Mesodermal cell (in vitro differentiated cells): ENCODE results near the gene NBEAL1.
"Not testable (repeated sequence)": the region's sequence is repeated elsewhere in the genome, so short reads cannot be mapped to it uniquely, and the experiment has no call there.

Experiments used
- H3K27ac ChIP-seq: 2 replicates; pipeline ENCODE4 v1.7.0; 2013; ENCODE audit warnings: mild to moderate bottlenecking, low read depth, low read length, moderate library complexity; ENCODE audit not compliant: severe bottlenecking
- H3K36me3 ChIP-seq: 2 replicates; pipeline ENCODE4 v1.7.1; 2013; ENCODE audit warnings: mild to moderate bottlenecking, low read length, moderate library complexity; ENCODE audit not compliant: control insufficient read depth, insufficient read depth
- H3K4me1 ChIP-seq: one replicate; pipeline ENCODE4 v1.7.1; 2013; ENCODE audit warnings: mild to moderate bottlenecking, low read length; ENCODE audit not compliant: insufficient read depth, control insufficient read depth, poor library complexity, severe bottlenecking
- H3K4me3 ChIP-seq: 2 replicates; pipeline ENCODE4 v1.7.0; 2013; ENCODE audit warnings: low read length, control low read depth, mild to moderate bottlenecking; ENCODE audit not compliant: insufficient read depth, poor library complexity, severe bottlenecking; ENCODE audit errors: extremely low read depth
- H3K9me3 ChIP-seq: 2 replicates; pipeline ENCODE4 v1.7.1; 2013; ENCODE audit warnings: mild to moderate bottlenecking, low read length, moderate library complexity; ENCODE audit not compliant: control insufficient read depth
- WGBS, 2 experiments: methylation state at CpG; one replicate each; pipeline ENCODE4 v1.1.5; 2013; ENCODE audit warnings: missing lambda C conversion rate in 2 of 2; ENCODE audit not compliant: insufficient coverage in 2 of 2; 5-methylcytosine and 5-hydroxymethylcytosine counted together

NBEAL1 gene

DNA sequence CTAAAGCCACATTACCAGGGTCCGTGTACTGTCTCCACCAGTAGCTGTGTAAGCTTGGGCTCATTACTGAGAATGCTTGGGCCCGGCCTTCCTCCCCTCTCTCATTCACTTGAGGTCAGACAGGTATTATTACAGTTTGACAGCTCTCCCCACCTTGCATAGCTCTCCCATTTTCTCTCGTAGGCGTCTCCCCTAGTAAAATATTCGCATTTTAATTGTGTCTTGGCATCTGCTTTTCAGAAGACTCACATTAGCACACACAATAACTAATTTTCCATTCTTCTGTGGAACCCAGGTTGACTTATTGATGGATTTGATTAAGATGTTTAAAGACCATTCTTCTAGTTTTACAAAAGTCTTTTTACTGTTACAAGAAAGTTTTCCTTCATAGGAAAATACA, 153.1 kb downstream of the NBEAL1 start:
- 70 to 94% methylated on average over 4 to 5 of the region's 5 CpGs for WGBS, 2 experiments
- Histone ChIP-seq H3K9me3 (no peaks in the 10 kb centered on the region), H3K4me1 (no peaks in the 10 kb centered on the region), H3K27ac (no peak overlapping the region), H3K36me3 (peaks cover 10% of the 10 kb centered on the region), H3K4me3 (no peak overlapping the region)

DNA sequence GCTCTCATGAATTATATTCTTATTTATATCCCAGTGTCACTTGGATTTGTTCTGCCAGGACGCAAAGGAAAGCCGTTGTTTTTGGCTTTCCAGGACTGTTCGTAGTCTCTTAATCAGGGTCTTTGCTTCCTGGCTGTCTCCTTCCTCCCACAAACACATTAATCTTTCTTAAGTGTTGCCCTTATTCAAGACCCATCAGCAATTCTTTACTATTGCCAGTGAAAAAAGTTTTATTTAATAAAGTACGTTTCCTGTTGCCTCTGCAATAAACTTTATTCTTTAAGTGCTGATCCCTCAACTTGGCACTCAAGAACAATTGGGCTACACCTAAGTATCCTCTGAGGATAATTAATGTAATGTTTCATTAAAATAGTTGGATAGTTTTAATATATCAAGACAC, 155.8 kb downstream of the NBEAL1 start:
- peaks cover 10% of the 10 kb centered on the region for H3K36me3 ChIP-seq
- 85 to 100% methylated on average over 1 to 3 of the region's 4 CpGs for WGBS, 2 experiments
- H3K27ac ChIP-seq = no peak overlapping the region
- H3K9me3 ChIP-seq = no peaks in the 10 kb centered on the region
- H3K4me1 ChIP-seq = no peaks in the 10 kb centered on the region
- no peak overlapping the region for H3K4me3 ChIP-seq

DNA sequence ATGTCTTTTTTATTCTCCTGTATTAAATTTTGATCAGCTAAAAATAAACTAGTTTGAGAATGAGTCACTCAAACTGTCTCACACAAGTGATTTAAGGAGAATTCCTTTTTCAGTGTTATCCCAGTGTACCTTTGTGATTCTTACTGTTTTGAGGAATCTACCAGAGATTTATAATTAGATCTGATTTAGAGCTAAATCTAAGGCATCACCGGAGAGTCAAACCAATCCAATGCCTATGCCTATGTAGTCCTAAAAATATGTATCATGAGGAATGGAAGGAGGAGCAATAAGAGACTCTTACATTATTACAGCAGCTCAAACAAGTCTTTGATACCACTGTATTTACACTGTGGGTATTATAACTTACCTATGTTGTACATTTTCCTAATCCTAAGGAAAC, 160.7 kb downstream of the NBEAL1 start:
- Histone ChIP-seq H3K4me1 (no peaks in the 10 kb centered on the region), H3K4me3 (no peak overlapping the region), H3K9me3 (no peaks in the 10 kb centered on the region), H3K27ac (no peak overlapping the region), H3K36me3 (peaks cover 11% of the 10 kb centered on the region)
- no CpG with 5 or more reads among the region's 1 CpG for WGBS, 2 experiments

DNA sequence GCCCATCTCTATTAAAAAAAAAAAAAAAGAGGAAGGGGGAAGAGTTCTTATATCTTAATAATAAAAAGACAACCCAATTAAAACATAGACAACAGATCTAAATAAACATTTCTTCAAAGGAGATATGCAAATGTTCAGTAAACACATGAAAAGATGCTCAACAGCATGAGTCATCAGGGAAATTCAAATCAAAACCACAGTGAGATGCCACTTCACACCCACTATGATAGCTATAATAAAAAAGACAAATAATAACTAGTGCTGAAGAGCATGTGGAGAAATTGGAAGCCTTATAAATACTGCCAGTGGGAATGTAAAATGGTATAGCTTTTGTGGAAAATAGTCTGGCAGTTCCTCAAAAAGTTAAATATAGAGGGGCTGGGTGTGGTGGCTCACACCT, 162.7 kb downstream of the NBEAL1 start:
- H3K27ac ChIP-seq = no peak overlapping the region
- H3K36me3 ChIP-seq = peaks cover 23% of the 10 kb centered on the region
- no peak overlapping the region for H3K4me3 ChIP-seq
- no peaks in the 10 kb centered on the region for H3K4me1 ChIP-seq
- H3K9me3 ChIP-seq = no peaks in the 10 kb centered on the region

DNA sequence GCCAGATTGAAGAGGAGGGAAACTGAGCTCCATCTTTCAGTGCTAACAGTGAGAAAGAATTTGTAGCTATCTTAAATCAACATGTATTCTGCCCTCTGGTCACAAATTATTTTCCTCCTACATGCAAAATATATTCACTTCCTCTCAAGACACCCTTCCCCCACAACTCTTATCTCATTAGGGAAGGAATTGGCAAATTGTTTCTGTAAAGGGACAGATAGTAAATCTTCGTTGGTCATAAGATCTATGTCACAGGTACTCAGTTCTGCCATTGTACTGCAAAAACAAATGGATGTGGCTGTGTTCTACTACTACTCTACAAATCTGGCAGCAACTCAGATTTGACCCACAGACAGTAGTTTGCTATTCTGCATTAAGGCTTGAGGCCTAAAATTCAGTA, 171.2 kb downstream of the NBEAL1 start:
- H3K36me3 ChIP-seq = peaks cover 32% of the 10 kb centered on the region
- no peak overlapping the region for H3K27ac ChIP-seq
- WGBS, 2 experiments = 67% methylated on average over 1 of the region's 1 CpG; no CpG with 5 or more reads in 1 of the 2 experiments
- no peak overlapping the region for H3K4me3 ChIP-seq
- H3K9me3 ChIP-seq = no peaks in the 10 kb centered on the region
- no peaks in the 10 kb centered on the region for H3K4me1 ChIP-seq

DNA sequence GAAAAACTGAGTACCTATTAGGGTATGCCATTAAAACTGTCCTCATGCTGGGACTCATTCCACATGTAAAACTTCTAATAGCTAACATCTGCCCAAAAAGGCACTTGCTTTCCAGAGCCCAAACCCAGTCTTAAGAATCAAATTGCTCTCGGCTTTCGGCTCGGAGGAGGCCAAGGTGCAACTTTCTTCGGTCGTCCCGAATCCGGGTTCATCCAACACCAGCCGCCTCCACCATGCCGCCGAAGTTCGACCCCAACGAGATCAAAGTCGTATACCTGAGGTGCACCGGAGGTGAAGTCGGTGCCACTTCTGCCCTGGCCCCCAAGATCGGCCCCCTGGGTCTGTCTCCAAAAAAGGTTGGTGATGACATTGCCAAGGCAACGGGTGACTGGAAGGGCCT, 175.9 kb downstream of the NBEAL1 start:
- not testable (repeated sequence) for H3K4me3 ChIP-seq, H3K27ac ChIP-seq, H3K4me1 ChIP-seq, H3K9me3 ChIP-seq
- 93 to 100% methylated on average over 3 of the region's 17 CpGs for WGBS, 2 experiments
- H3K36me3 ChIP-seq = peaks cover 19% of the 10 kb centered on the region

DNA sequence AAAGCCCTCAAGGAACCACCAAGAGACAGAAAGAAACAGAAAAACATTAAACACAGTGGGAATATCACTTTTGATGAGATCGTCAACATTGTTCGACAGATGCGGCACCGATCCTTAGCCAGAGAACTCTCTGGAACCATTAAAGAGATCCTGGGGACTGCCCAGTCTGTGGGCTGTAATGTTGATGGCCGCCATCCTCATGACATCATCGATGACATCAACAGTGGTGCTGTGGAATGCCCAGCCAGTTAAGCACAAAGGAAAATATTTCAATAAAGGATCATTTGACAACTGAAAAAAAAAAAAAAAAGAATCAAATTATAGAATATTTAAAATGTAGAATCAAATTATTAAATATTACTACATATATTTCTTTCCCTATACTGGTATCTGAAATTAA, 176.4 kb downstream of the NBEAL1 start:
- not testable (repeated sequence) for H3K9me3 ChIP-seq, H3K27ac ChIP-seq, H3K4me3 ChIP-seq, H3K4me1 ChIP-seq
- WGBS, 2 experiments = 97% methylated on average over 4 of the region's 6 CpGs; no CpG with 5 or more reads in 1 of the 2 experiments
- peaks cover 22% of the 10 kb centered on the region for H3K36me3 ChIP-seq

DNA sequence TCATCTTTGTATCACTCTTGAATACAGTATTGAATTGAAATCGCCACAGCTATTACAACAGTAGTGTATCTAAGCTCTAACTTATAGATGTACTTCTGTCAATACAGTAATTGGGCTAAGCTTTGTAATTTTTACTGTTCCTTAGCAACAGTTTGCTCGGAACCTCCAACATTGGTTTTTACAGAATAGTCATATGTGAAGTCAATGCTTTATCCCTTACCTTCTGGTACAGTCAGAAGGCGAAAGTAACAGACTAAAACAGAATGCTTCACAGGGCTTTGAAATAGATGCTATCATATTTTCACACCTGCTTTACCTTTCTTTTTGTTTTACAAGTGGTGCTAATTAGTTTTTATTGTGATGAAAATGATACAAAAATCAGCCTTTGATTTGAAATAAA, 177.3 kb downstream of the NBEAL1 start:
- Histone ChIP-seq H3K36me3 (peaks cover 24% of the 10 kb centered on the region), H3K4me1 (no peaks in the 10 kb centered on the region), H3K4me3 (no peak overlapping the region), H3K9me3 (no peaks in the 10 kb centered on the region), H3K27ac (no peak overlapping the region)
- no CpG with 5 or more reads among the region's 3 CpGs for WGBS, 2 experiments

DNA sequence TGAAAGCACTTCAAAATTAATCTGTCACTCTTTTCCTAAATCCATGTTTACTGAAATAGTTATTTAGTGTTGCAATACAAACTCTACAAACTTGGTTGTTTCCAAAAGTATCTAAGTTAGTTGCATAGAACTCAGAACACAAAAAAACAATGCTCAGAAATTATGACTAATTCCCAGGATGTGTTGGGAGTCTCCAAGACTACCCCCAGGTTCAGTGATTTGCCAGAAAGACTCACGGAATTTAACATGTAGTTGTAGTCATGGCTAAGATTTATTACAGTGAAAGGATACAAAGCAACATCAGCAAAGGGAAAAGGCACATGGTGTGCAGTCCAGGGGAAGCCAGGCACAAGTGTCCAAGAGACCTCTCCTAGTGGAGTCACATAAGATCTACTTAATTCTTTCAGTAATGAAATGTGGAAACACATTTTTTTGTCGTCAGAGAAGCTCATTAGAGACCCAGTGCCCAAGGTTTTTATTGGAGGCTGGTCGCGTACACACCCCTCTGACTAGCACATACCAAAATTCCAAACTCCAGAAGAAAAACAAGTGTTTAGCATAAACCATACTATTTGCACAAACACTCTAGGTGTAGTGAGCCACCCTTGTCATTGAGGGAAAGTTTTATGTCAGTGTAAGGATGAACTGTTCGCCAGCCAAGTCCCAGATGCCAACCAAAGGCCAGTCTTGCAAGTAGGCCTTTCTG, 180.8 kb downstream of the NBEAL1 start:
- 97 to 100% methylated on average over 2 to 5 of the region's 5 CpGs for WGBS, 2 experiments
- no peak overlapping the region for H3K27ac ChIP-seq
- peaks cover 16% of the 10 kb centered on the region for H3K36me3 ChIP-seq
- no peaks in the 10 kb centered on the region for H3K4me1 ChIP-seq
- H3K4me3 ChIP-seq = no peak overlapping the region
- H3K9me3 ChIP-seq = no peaks in the 10 kb centered on the region

DNA sequence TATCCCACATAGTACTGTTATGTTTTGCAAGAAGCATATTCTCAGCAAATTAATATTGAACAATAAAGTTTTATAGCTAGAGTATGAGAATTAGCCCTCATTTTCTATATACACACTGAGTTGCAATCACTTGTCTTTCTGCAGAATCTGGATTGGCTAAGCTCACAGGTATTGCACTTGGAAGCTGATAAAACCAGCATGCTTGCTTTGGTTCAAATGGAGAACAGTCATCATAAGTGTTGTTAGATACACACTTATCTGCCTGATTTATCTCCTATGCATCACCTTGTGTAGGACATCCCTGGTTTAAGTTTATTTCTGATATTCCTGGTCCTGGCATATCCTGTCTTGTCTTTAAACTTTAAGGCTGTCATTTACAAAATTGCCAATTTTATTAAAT, 186.2 kb downstream of the NBEAL1 start:
- Histone ChIP-seq H3K4me3 (no peak overlapping the region), H3K9me3 (no peaks in the 10 kb centered on the region), H3K36me3 (peaks cover 18% of the 10 kb centered on the region), H3K4me1 (no peaks in the 10 kb centered on the region), H3K27ac (no peak overlapping the region)

DNA sequence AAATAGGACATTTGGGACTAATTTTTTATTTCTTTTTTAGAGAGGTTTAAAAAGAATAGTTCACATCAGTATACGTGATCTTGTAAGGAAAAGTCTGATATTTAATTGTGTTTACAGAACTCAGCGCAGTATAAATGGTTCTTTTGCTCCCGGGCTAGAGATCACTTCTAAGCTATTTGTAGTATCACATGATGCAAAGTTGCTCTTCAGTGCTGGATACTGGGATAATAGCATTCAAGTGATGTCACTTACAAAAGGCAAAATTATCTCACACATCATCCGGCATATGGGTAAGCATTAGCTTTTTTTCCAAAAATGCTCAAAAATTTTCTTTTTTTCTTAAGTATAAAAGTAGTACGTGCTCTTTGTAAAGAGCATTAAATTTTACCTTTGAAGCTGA, 186.8 kb downstream of the NBEAL1 start:
- Histone ChIP-seq H3K36me3 (peaks cover 17% of the 10 kb centered on the region), H3K27ac (no peak overlapping the region), H3K4me1 (no peaks in the 10 kb centered on the region), H3K4me3 (no peak overlapping the region), H3K9me3 (no peaks in the 10 kb centered on the region)
- 85 to 100% methylated on average over 1 to 2 of the region's 5 CpGs for WGBS, 2 experiments
